NCI-H1694 treated with DMSO at 0.1 percent for 48 hours (cell line): ENCODE results near the gene RSPRY1.
"Not testable (repeated sequence)": the region's sequence is repeated elsewhere in the genome, so short reads cannot be mapped to it uniquely, and the experiment has no call there.

ENCODE experiments used
- DNase-seq: peaks from one replicate; lab custom pipeline; 2025; lab: John Stamatoyannopoulos, UW

RSPRY1 gene

DNA sequence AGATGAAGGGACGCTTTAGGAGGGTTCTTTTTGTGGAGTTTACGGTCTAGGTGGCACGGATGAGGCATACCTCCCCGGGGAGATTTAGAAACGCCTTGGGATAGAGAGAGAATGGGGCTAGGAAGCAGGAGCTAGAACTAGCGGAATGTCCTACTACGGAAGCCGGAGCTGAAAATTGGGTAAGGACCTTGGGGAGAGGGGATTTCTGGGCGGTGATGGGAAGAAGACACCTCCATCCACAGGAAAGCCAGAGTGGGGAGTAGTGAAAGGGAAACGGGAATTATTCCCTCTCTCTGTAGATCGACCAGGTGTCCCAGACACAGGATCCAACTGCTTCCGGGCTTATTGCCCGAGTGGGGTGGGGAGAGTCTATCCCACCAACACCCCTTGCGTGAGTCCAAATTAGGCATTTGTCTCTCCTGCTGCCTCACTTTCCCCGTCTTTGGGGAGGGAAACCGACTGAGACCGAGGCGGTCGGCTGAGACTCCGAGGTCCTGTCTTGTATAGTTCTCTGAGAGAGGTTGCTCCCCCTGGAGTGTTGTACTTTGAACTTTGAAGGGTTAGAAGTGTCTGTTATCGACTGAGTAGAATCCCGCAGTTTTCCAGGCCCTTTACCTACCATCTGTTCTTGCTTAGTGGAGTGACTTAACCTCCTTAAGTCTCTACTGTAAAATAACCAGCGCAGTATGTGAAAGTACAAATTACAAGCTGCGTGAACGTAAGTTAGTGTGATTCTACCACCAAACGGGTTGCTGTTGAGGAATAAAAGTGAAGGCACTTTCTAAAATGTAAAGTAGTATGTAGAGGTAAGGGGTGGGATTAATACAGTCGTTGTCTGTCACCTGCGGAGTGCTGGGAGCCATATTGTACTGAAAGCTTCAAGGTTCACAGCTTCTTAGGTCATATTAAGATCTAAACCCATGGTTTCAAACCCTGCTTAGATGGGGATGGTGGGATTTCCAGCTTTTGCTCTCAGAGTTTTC is 1.0 kb downstream of the RSPRY1 start:
- no peak for DNase-seq

- not testable (repeated sequence) for DNase-seq
Measured at GRCh38 chr16:57187902-57188710, 2.0 kb downstream of the RSPRY1 start.

DNA sequence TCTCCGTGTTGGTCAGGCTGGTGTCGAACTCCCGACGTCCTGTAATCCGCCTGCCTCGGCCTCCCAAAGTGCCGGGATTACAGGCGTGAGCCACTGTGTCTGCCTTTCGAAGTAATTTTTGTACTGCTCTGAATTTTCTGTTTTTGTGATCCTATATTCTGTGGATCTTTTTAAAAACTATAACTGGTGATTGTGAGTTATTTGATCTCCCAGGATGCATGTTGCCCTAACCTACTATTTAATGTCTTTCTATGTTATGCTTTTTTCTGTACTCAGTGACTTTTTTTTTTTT is 2.5 kb downstream of the RSPRY1 start:
- no peak for DNase-seq

- DNase-seq = not testable (repeated sequence)
Measured at GRCh38 chr16:57189527-57189926, 3.4 kb downstream of the RSPRY1 start.

- no peak for DNase-seq
Measured at GRCh38 chr16:57190136-57190535, 4.0 kb downstream of the RSPRY1 start.

GRCh38 chr16:57191056-57191571 is 5.0 kb downstream of the RSPRY1 start:
- DNase-seq = no peak

DNA sequence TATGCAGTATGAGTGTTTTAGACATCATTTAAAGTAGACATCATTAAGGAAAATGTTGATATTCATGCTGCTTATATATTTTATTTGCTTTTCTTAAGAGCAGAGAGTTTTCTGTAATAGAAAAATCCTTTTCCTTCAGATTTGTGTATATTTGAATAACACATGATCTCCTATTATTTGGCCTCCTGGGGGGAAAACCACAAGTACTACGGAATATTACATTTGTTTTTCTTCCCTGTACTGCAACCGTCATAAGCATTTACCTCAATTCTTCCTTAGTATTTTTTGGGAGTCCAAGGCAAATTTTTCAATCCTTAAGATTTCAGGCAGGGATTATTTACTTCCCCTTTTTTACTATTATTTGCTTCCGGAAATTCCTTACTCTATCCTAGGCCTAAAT is 6.0 kb downstream of the RSPRY1 start:
- no peak for DNase-seq

DNA sequence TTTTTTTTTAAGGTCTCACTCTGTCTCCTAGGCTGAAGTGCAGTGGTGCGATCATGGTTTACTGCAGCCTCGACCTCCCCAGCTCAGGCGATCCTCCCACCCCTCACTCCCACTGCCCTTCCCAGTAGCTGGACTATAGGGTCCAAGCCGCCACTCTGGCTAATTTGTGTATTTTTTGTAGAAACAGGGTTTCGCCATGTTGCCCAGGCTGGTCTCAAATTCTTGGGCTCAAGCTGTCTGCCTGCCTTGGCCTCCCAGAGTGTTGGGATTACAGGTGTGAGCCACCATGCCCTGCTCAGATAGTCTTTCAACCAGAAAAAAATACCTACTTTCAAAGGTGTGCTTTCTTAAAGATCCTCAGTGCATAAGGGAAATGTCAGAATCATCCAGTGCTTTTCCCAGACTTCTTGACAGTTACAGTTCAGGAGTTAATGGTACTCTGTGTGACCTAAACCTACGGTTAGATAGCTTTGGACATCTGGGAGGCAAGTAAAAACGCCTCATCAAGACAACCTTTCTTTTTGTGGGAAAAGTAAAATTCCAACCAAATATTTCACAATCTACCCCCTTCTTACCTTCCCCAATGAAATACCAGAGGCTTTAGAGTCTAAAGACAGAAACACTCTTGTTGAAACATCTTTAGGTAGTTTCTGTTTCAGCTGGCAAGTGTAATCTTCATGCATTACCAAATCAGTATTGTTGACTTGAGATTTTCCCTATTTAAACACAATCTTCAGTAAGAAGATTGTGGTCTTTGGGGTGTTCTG is 6.8 kb downstream of the RSPRY1 start:
- DNase-seq = no peak

DNA sequence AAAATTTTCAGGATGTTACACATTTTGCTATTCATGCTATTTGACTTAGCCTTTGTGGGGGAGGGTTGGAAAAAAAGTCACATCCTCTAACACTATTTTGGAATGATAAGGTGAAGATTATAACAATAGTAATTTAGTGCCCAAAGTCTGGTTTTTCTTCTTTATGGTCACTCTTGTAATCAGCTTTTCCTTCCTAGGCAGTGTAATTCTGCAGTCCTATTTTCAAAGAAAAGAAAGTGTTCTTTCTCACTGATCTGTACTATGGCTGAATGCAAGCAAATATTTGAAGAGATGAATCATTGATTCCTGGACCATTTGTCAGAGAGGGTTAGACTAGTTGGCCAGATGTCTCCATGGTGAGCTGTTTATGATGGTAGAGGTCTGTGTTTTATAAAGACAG is 8.4 kb downstream of the RSPRY1 start:
- no peak for DNase-seq

- no peak for DNase-seq
Measured at GRCh38 chr16:57196286-57196685, 10.2 kb downstream of the RSPRY1 start.

DNA sequence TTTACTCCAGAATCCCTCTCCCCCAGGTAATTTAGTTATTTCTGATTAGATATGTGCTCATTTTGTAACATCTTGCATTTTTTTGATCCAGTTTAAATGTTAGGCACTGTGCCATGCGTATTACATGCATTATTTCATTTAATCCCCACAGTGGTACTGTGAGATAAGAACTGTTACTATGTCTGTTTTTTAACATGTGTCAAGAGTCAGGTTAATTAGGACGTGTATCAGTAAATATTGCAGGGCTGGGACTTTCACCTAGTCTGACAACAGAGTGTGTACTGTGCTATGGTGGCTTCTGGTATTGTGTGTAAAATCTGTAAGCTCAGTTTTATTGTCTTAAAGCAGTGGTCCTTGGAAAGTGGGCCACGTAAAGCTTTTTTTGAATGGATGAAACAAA is 10.6 kb downstream of the RSPRY1 start:
- no peak for DNase-seq

GRCh38 chr16:57200321-57200720 is 14.2 kb downstream of the RSPRY1 start:
- not testable (repeated sequence) for DNase-seq

DNA sequence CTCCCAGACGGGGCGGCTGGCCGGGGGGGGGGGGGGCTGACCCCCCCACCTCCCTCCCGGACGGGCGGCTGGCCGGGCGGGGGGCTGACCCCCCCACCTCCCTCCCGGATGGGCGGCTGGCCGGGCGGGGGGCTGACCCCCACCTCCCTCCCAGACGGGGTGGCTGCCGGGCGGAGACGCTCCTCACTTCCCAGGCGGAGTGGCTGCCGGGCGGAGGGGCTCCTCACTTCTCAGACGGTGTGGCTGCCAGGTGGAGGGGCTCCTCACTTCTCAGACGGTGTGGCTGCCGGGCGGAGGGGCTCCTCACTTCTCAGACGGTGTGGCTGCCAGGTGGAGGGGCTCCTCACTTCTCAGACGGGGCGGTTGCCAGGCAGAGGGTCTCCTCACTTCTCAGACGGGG is 14.8 kb downstream of the RSPRY1 start:
- DNase-seq = not testable (repeated sequence)

- DNase-seq = no peak
Measured at GRCh38 chr16:57202095-57202886, 16.2 kb downstream of the RSPRY1 start.

GRCh38 chr16:57203451-57203850 is 17.3 kb downstream of the RSPRY1 start:
- DNase-seq = no peak

DNA sequence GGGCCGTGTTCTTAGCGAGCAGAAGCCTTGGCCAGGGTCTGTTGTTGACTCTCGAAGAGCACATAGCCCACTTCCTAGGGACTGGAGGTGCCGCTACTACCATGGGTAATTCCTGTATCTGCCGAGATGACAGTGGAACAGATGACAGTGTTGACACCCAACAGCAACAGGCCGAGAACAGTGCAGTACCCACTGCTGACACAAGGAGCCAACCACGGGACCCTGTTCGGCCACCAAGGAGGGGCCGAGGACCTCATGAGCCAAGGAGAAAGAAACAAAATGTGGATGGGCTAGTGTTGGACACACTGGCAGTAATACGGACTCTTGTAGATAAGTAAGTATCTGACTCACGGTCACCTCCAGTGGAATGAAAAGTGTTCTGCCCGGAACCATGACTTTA is 18.5 kb downstream of the RSPRY1 start:
- no peak for DNase-seq

DNA sequence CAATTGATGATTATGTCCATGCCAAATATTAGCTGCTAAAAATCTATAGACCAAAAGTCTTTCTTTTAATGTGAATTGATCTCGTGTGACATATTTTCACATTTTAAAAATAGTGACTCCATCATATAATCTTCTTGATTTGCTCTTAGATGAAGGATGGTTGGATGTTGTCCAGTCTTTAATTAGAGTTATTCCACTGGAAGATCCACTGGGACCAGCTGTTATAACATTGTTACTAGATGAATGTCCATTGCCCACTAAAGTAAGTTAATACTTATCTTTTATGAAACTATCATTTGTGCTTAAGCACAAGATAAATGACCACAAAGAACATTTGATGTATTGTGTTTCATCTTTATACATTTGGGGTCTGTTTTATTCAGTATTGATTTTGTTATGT is 22.8 kb downstream of the RSPRY1 start:
- DNase-seq = no peak

DNA sequence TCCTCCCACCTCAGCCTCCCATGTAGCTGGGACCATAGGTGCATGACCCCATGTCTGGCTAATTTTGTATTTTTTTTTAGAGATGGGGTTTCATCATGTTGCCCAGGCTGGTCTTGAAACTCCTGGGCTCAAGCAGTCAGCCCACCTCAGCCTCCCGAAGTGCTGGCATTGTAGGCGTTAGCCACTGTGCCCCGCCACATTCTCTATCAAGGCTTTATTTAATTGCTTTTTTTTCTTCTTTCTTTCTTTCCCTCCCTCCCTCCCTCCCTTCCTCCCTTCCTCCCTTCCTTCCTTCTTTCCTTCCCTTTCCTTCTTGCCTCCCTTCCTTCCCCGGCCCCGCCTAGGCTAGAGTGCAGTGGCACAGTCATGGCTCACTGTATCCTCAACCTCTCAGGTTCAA is 23.7 kb downstream of the RSPRY1 start:
- DNase-seq = no peak

DNA sequence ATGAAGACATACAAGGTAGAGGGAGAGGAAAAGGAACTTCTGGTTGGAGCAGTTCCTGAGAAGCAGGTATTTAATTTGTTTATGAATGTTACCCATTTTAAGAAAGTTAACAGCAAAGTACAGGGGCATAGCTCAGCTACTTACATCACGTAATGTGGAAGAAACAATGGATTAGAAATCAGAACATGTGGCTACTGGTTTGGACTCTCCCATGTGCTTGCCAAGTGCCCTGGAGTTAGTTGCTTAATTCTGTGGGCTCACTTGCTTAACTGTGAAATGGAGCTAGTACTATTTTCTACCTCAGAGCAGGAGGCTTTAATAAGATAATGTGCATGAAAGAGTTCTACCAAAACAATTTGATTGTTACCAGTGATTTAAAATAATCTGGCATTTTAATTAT is 27.3 kb downstream of the RSPRY1 start:
- DNase-seq = no peak

GRCh38 chr16:57216968-57217367 is 30.8 kb downstream of the RSPRY1 start:
- DNase-seq = no peak

DNA sequence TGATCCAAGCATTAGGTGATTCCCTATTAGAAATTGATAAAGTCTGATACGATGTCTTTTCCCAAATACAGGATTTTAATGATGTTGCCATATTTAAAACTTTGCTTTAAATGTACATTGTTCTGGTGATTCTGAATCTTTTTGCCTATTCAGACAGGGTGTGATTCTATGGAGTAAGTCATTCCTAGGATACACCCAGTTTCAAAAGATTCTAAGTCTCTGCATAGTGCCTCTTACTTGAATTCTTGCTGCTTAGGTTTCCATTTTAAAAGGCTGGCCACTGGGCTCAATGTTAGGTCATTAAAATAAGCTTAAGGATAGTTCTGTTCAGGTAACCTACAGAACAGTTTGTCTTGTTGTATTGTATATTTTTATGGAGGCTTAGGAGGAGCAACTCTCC is 36.9 kb downstream of the RSPRY1 start:
- DNase-seq = no peak
